Dermis blood vessel endothelial cell (primary cell): Measurements from ENCODE around the gene ABCC1. TPM values are rescaled to one million over a fixed set of nuclear protein-coding genes. Genes with fewer than 3 reads are reported as not detected.
"Not testable (repeated sequence)": the region's sequence is repeated elsewhere in the genome, so short reads cannot be mapped to it uniquely, and the experiment has no call there.

Experiments used
- DNase-seq: peaks from one replicate; pipeline ENCODE4 v3.0.0; 2010
- total RNA-seq: library from RNA; depleted of rRNA; stranded (reverse); fragments of >200 nt; gene quantifications from 2 replicates; pipeline ENCODE4 v1.2.3, GENCODE V29; 2014

Gene ABCC1
- total RNA-seq, 1 donor from 2014 or later: 35.7 TPM

GRCh38 chr16:15967655-15968315, 18.4 kb downstream of the ABCC1 start:
- DNase-seq: no peak

- peak; percentile 29 for DNase-seq
Observed at GRCh38 chr16:15970202-15970601, 20.8 kb downstream of the ABCC1 start.

- no peak for DNase-seq
Observed at GRCh38 chr16:15970743-15971439, 21.5 kb downstream of the ABCC1 start.

GRCh38 chr16:15971440-15971815, 22.0 kb downstream of the ABCC1 start:
- no peak for DNase-seq

GRCh38 chr16:15972046-15972868, 22.8 kb downstream of the ABCC1 start:
- DNase-seq: no peak

- DNase-seq: no peak
Observed at GRCh38 chr16:15973421-15973820, 24.0 kb downstream of the ABCC1 start.

- DNase-seq: no peak
Observed at GRCh38 chr16:15974057-15974456, 24.6 kb downstream of the ABCC1 start.

- DNase-seq: no peak
Observed at GRCh38 chr16:15975172-15975571, 25.8 kb downstream of the ABCC1 start.

- no peak for DNase-seq
Observed at GRCh38 chr16:15976225-15976812, 26.9 kb downstream of the ABCC1 start.

GRCh38 chr16:15976929-15977637, 27.7 kb downstream of the ABCC1 start:
- DNase-seq: no peak

- DNase-seq: no peak
Observed at GRCh38 chr16:15979801-15980200, 30.4 kb downstream of the ABCC1 start.

- DNase-seq: no peak
Observed at GRCh38 chr16:15980329-15980728, 30.9 kb downstream of the ABCC1 start.

- no peak for DNase-seq
Observed at GRCh38 chr16:15981382-15981781, 32.0 kb downstream of the ABCC1 start.

- DNase-seq: not testable (repeated sequence)
Observed at GRCh38 chr16:15982194-15982915, 32.9 kb downstream of the ABCC1 start.

GRCh38 chr16:15983898-15984297, 34.5 kb downstream of the ABCC1 start:
- peak; percentile 89 for DNase-seq

- no peak for DNase-seq
Observed at GRCh38 chr16:15985144-15985543, 35.7 kb downstream of the ABCC1 start.

GRCh38 chr16:15986261-15986660, 36.8 kb downstream of the ABCC1 start:
- DNase-seq: no peak

GRCh38 chr16:15988268-15989013, 39.0 kb downstream of the ABCC1 start:
- peak; percentile 59 for DNase-seq

GRCh38 chr16:15990902-15991301, 41.5 kb downstream of the ABCC1 start:
- no peak for DNase-seq

GRCh38 chr16:15993128-15993527, 43.7 kb downstream of the ABCC1 start:
- no peak for DNase-seq

GRCh38 chr16:15993541-15993940, 44.1 kb downstream of the ABCC1 start:
- DNase-seq: no peak
